ENCODE data around the gene JCHAIN. TPM values are rescaled to one million over a fixed set of nuclear protein-coding genes. Genes with fewer than 3 reads are reported as not detected.

The JCHAIN gene
- total and polyA plus RNA-seq, 2 of the 8 experiments (the other 6 are each of a cell fraction or from before 2014, with no cell fraction given) = not detected

GRCh38 chr4:70687821-70688794, 21.8 kb upstream of the JCHAIN start, which contains the start of gene UTP3 (continued):
- TF ChIP-seq YY1 (IDR thresholded peaks at IDR 0.05; ENCODE audit: low read depth, low read length) = peak; percentile 22; the same call in 1 of the 2 replicates
- no peak for TF ChIP-seq SP2 (IDR thresholded peaks at IDR 0.05; ENCODE audit: low read length)
- no peak for TF ChIP-seq JUND (IDR thresholded peaks at IDR 0.05; ENCODE audit: low read length)
- TF ChIP-seq POU5F1 (IDR thresholded peaks at IDR 0.05; ENCODE audit: low read depth, low read length) = no peak
- TF ChIP-seq SP4 (IDR thresholded peaks at IDR 0.05; ENCODE audit: low read length) = peak; percentile 76; the same call in 1 of the 2 replicates
- TF ChIP-seq E2F6 (IDR thresholded peaks at IDR 0.05) = peak; percentile 68; the same call in 1 of the 2 replicates
- TF ChIP-seq EP300 (IDR thresholded peaks at IDR 0.05; ENCODE audit: borderline replicate concordance in 1 of 2, low read depth in 2 of 2, low read length in 2 of 2) = no peak
- no peak for TF ChIP-seq FOSL1 (IDR thresholded peaks at IDR 0.05; ENCODE audit: insufficient read depth, low read depth, low read length)
- no peak for TF ChIP-seq EZH2 (IDR thresholded peaks at IDR 0.05; ENCODE audit: low read depth, low read length, severe bottlenecking)
- no peak for TF ChIP-seq CBX8 (IDR thresholded peaks at IDR 0.05; ENCODE audit: borderline replicate concordance, low read depth, low read length)
- TF ChIP-seq USF2 (IDR thresholded peaks at IDR 0.05; ENCODE audit: low read length) = no peak
- TF ChIP-seq TAF7 (optimal IDR thresholded peaks at IDR 0.05; ENCODE audit: borderline replicate concordance, low read depth, low read length) = peak; percentile 16
- peak; percentile 89 for TF ChIP-seq MAX (IDR thresholded peaks at IDR 0.05)
- peak; percentile 57 to 61; a peak in 3 of 4 replicates for TF ChIP-seq SIN3A (conservative IDR thresholded peaks at IDR 0.05 in 1 of 2, IDR thresholded peaks at IDR 0.05 in 1 of 2; ENCODE audit: low read depth in 1 of 2, low read length in 2 of 2)
- no peak for TF ChIP-seq RFX5 (IDR thresholded peaks at IDR 0.05; ENCODE audit: borderline replicate concordance, low read depth, low read length)
- TF ChIP-seq ATF3 (IDR thresholded peaks at IDR 0.05; ENCODE audit: insufficient read depth, low read depth, low read length) = 0 out of 2 replicates have a peak, but pooled peaks have one; percentile 7
- TF ChIP-seq CHD1 (IDR thresholded peaks at IDR 0.05; ENCODE audit: low read depth, low read length) = no peak; the same call in 1 of the 2 replicates
- TF ChIP-seq ASH2L (IDR thresholded peaks at IDR 0.05; ENCODE audit: low read length) = peak; percentile 92
- no peak for TF ChIP-seq RNF2 (IDR thresholded peaks at IDR 0.05; ENCODE audit: borderline replicate concordance, low read depth, low read length, missing control alignments, poor library complexity, severe bottlenecking)

Measured in H1 (cell line).